ENCODE measurements around the gene CLCF1. TPM values are rescaled to one million over a fixed set of nuclear protein-coding genes. Genes with fewer than 3 reads are reported as not detected.

The CLCF1 gene
- 3.1 TPM in 2 replicates for total RNA-seq

GRCh38 chr11:67372993-67373647 lies at the start of gene CLCF1:
Gene CLCF1 (minus strand): TSS chr11:67373598. CDS start chr11:67373539, 59 bp downstream.

GRCh38 chr11:67415501-67416304 lies 42.3 kb upstream of the CLCF1 start, which contains the start of gene CARNS1:
Gene CARNS1 (plus strand): TSS chr11:67415678. CDS start chr11:67416200, 522 bp downstream.

DNA sequence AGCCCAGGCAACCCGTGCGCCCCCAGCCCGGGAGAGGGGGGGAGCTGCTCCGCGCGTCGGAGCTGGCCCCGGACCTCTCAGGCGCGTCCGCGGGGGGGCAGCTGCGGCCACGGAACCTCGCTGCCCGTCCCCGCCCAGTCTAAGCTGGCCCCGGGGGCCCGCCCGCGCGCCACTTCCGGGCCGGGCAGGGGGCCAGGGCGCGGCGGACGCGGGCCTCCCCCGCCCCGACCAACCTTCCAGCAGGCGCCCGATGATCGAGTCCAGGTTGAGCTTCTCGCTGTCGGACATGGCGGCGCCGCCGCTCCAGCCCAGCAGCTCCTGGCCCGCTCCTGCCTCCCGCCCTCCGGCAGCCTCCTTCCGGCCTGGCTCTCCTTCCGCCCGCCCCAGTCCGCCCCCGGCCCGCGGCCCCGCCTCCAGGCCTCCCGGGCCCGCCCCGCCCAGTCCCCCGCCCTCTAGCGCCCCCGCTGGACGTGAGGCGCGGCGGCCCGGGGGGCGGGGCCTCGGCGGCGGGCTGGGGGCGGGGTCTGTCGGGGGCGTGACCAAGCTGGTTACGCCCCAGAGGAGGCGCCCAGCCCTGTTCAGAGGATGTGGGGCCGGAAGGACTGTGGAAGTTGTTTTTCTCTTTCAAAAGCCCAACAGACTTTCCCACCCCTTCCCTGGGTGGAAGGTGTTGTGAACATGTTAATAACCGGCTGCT lies 28.2 kb upstream of the CLCF1 start, which contains the start of gene PPP1CA:
TSS of gene PPP1CA (minus strand) at position 364 of the 697 bp plus-strand sequence. CDS start at position 288, 76 bp downstream.

GRCh38 chr11:67391304-67392182 lies 18.1 kb upstream of the CLCF1 start, which contains the start of gene RAD9A:
Gene RAD9A (plus strand): TSS chr11:67391986. CDS start chr11:67392045, 59 bp downstream.

DNA sequence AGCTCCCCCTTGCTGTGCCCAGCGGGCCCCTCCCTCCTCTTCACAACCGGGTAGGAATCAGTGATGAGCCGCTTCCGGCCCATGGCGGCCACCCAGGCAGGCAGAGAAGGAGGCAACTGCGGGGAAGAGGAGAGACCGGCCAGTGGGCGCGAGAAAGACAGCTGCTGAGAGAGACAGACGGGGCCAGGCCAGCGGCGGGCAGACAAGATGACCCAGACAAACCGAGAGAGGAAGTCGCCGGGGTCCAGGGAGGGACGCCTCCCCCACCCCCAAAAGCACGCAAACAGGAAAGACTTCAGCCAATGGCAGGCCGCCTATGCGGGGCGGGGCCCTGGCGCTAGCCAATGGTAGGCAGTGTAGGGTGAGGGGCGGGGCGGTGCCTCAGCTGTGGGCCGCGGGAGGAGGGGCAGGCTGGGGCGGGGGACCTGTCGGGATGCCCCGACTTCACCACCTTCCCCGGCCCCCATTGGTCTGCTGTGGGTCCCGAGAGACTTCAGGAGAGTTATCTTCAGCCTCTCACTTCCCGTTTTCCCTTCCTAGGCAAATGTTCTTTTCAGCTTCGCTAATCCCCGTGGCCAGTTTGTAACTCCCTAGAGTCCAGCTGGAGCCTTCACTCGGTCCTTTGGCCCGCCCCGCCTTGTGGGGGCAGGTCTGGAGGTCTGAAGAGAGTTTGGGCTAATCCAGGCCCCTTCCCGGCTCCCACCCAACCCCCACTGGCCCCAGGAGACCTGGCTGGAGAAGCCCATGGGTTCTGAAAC lies 19.9 kb downstream of the CLCF1 start, which contains the start of gene POLD4:
TSS of gene POLD4 (minus strand) at position 230 of the 758 bp plus-strand sequence. CDS start at position 83, 147 bp downstream.

Other genes with a start within 250 kb of the CLCF1 start
- gene GRK2, start 107.1 kb downstream of the CLCF1 start, total RNA-seq, result 30.8 and 33.2 TPM in 2 replicates
- gene ANKRD13D, start 84.3 kb downstream of the CLCF1 start, total RNA-seq, result 26.0 and 36.9 TPM in 2 replicates
- 24.4 and 30.8 TPM in 2 replicates for gene SSH3, start 70.1 kb downstream of the CLCF1 start, total RNA-seq
- gene POLD4, start 20.1 kb downstream of the CLCF1 start, total RNA-seq, result 25.6 and 60.2 TPM in 2 replicates
- gene RAD9A, start 18.4 kb upstream of the CLCF1 start, total RNA-seq, result 5.8 and 7.3 TPM in 2 replicates
- 128 and 198 TPM in 2 replicates for gene PPP1CA, start 28.3 kb upstream of the CLCF1 start, total RNA-seq
- under 0.01 TPM in 1 of 2 replicates, not detected in the other for gene TBC1D10C, start 30.5 kb upstream of the CLCF1 start, total RNA-seq
- gene CARNS1, start 42.1 kb upstream of the CLCF1 start, total RNA-seq, result 0.15 and 0.66 TPM in 2 replicates
- gene RPS6KB2, start 54.9 kb upstream of the CLCF1 start, total RNA-seq, result 47.6 and 55.6 TPM in 2 replicates
- 0.50 and 1.3 TPM in 2 replicates for gene PTPRCAP, start 64.1 kb upstream of the CLCF1 start, total RNA-seq
- 134 and 212 TPM in 2 replicates for gene CORO1B, start 69.9 kb upstream of the CLCF1 start, total RNA-seq
- 0.17 TPM in 1 of 2 replicates, not detected in the other for gene GPR152, start 79.1 kb upstream of the CLCF1 start, total RNA-seq
- not detected in 2 replicates for gene CABP4, start 81.8 kb upstream of the CLCF1 start, total RNA-seq
- gene TMEM134, start 95.7 kb upstream of the CLCF1 start, total RNA-seq, result 25.5 and 36.7 TPM in 2 replicates
- gene AIP, start 109.4 kb upstream of the CLCF1 start, total RNA-seq, result 78.4 and 93.5 TPM in 2 replicates
- 19.2 and 23.0 TPM in 2 replicates for gene PITPNM1, start 131.8 kb upstream of the CLCF1 start, total RNA-seq
- 14.8 and 15.2 TPM in 2 replicates for gene CDK2AP2, start 134.6 kb upstream of the CLCF1 start, total RNA-seq
- not detected in 2 replicates for gene CABP2, start 149.8 kb upstream of the CLCF1 start, total RNA-seq
- gene GSTP1, start 210.2 kb upstream of the CLCF1 start, total RNA-seq, result 842 and 851 TPM in 2 replicates
- gene NDUFV1, start 233.3 kb upstream of the CLCF1 start, total RNA-seq, result 226 and 257 TPM in 2 replicates

Data from smooth muscle cell of trachea (primary cell).